Activated CD4-positive, alpha-beta T cell treated with anti-CD3 and anti-CD28 coated beads, Interleukin-2, Interleukin-4, amounts not matched to agents 100 ng/mL and 50 ng/mL, durations not matched to agents 16 hours and 8 hours (primary cell): ENCODE measurements around the gene PGS1.

Experiments
- DNase-seq: peaks from one replicate; pipeline ENCODE4 v3.0.0-alpha.2; 2020; ENCODE audit warnings: low spot score

The PGS1 gene

GRCh38 chr17:78390241-78391050 is 12.0 kb downstream of the PGS1 start:
- no peak for DNase-seq

GRCh38 chr17:78391051-78391431 is 12.6 kb downstream of the PGS1 start:
- DNase-seq = no peak

GRCh38 chr17:78391843-78392242 is 13.4 kb downstream of the PGS1 start:
- DNase-seq = no peak

- no peak for DNase-seq
These were observed 13.8 kb downstream of the PGS1 start for GRCh38 chr17:78392295-78392694.

DNA sequence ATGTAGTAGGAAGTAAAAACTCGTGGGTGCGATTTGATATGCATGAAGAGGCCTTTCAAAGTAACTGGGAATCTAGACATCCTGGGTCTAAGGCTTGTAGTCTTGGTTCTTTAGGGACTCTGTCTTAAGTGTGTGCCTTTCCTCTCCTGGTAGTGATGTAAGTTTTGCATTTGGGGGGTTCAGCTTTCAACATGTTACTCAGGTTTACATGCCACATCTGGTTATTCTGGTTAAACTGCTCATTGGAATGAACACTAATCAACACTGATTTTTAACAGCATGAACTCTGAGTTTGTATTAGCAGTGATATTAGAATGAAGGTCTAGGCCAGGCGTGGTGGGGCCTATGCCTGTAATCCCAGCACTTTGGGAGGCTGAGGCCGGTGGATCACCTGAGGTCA is 15.1 kb downstream of the PGS1 start:
- DNase-seq = no peak

DNA sequence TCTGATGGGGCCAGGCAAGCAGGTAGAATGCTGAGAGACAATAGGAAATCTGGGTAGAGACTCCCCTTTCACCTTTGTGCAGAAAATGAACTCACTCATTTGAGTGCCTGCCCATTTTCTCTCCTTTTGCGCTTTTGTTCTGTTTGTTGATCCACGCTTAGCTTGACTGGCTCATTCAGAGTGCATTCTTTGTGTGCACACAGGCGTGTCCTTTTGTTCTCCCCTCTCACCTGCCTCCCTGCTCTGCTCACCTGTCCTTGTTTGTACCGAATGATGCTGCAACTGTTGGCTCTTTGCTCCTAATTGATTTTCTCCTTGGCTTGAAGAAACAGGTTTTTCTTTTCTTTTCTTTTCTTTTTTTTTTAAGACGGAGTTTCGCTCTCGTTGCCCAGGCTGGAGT is 15.8 kb downstream of the PGS1 start:
- DNase-seq = no peak

DNA sequence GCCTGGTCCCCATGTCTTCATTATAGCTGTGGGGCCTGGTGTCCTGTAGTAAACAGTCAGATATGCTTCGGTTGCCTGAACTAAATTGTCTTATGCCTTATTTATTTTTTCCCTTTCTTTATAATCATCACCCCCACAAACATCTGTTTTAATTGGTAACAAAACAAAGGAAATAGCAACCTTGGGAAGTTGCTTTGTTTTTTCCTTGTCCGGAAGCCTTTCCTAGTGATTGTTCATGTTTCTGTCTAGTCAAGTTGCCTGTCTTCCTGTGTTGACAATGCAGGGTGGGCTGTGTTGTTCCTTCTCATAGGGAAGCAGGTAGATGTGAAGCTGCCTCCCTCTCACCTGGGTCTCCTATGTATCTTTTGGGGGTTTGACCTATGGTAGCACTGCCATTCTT is 16.7 kb downstream of the PGS1 start:
- no peak for DNase-seq

DNA sequence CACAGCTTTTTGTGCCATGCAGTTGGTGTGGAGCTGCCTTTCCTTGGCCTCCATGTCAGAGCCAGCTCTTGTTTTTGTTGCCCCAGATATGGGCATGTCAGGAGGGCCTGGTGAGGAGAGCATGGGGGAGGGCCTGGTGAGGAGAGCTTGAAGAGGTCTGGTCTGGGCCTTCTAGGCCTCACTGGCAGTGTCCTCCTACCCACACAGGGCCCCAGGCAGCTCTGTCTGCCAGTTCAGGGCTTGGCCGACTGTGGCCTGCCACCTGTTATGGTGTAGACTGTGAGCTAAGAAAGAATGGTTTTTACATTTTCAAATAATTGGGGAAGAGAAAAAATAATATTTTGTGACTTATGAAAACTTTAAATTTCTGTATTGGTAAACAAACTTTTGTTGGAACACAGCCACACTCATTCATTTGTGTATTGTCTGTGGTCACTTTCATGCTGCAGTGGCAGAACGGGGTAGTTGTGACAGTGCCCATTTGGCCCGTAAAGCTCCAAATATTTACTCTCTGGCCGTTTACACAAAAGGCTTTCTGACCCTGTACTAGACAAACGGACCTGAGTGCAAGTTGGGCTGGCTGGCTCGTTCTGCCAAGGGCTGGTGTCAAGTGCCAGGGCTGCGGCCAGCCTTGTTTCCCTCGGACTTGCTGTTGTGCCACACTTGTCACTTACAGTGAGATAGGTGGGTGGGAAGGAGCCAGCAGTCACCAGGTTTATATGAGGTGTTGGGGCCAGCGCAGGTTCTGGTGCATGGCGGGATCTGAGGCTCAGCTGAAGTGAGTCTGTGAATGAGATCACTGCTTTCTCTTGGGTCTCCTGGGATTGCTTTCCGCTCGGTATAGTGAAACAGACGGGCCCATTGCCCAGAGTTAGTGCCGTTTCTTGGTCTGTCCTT is 18.2 kb downstream of the PGS1 start:
- no peak for DNase-seq

DNA sequence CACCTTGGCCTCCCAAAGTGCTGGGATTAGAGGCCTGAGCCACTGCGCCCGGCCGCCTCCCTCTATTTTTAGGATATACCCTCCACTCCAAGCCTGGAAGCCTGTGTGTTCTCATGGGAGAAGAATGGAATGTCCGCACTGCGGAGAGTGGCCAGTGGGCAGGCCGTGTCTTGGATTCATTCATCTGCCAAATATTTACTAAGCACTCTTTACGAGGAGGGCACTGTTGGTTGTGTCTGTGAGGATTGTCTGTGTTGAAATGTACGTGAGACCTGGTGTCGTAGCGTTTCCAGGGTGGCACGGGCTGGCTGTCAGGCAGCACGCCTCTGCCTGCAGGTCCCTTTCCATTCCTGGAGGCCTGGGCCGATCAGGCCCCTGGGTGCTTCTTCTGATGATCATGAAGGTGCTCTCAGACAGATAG is 19.2 kb downstream of the PGS1 start:
- DNase-seq = no peak

GRCh38 chr17:78398390-78398789 is 19.9 kb downstream of the PGS1 start:
- DNase-seq = no peak

DNA sequence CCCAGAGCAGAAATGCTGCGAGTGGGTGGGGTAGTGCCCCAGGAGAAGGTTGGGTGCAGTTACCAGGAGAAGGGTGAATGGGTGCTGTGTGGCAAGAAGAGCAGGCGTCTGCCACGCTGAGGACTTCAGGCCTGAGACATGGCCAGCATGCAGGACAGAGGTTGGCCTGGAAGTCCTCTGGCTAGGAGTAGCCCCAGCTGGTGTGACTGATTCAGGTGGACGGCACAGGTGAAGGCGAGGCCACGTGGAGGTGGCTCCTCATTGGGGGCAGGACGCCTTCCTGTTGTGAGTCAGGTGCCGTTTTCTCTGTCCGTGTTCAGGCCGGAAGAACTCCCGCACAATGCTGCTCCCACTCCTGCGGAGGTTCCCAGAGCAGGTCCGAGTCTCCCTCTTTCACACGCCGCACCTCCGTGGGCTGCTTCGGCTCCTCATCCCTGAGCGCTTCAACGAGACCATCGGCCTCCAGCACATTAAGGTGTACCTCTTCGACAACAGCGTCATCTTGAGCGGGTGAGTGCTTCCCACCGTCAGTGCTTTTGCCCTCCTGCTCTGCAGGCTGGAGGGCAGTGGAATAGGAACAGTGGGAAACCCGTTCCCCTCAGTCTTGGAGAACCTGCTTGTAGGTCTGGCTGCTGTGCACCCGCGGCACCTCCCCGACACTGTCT is 20.7 kb downstream of the PGS1 start:
- no peak for DNase-seq

- no peak for DNase-seq
These were observed 21.3 kb downstream of the PGS1 start for GRCh38 chr17:78399693-78400144.

- DNase-seq = no peak
These were observed 22.3 kb downstream of the PGS1 start for GRCh38 chr17:78400581-78401240.

DNA sequence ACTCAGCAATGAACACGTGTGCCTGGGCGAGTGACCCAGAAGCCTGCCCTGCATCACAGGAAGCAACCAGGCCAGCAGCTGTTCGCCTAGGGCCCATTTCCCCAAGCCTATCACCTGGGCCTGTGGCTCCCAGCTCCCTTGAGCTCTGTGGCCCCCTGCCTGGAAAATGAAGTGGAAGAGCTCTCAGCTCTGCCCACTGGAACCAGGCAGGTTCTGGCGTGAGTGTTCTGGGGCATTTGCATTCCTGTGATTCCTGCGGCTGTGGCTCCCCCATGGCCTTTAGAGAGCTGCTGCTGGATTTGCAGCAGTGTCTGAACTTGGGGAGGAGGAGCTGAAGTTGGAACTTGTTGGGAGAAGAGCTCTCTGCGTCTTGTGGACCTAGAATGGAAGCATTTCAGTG is 22.8 kb downstream of the PGS1 start:
- DNase-seq = no peak

DNA sequence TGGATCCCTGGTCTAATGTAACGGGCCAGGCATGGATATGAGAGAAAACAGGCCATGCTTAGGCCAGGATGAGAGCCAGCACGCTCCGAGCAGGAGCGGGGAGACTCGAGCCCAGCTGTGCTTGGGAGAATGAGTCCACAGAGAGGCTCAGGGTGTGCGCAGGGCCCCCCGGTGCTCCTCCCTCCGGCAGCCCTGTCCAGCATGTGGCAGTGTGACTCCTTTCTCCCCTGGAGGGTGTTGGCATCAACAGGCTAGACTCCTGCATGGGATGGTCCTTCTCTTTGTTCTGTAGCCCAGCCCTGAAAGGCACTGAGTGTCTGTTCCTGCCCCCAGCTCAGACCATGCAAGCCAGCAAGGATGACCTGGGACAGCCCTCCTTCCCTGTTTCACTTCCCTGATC is 23.4 kb downstream of the PGS1 start:
- DNase-seq = no peak

- no peak for DNase-seq
These were observed 25.4 kb downstream of the PGS1 start for GRCh38 chr17:78403822-78404221.

DNA sequence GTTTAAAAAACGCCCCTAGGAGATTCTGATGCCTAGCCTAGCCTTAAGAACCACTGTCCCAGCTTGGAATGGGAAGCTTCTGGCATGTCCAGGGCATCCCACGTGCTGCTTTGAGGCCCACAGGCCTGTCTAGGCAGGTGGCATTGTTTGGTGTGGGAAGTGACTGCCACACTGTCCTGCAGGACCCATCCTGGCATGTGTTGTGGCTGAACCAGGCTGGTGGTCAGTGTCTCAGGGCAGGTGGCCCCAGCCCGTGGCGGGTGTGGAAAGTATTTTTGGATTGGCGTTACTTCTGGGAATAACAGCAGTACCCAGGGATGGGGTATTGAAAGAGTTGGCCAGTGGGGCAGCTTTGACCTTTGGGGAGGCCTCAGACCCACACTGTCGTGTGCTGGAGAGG is 27.9 kb downstream of the PGS1 start:
- no peak for DNase-seq

- DNase-seq = no peak
These were observed 28.5 kb downstream of the PGS1 start for GRCh38 chr17:78406920-78407319.

DNA sequence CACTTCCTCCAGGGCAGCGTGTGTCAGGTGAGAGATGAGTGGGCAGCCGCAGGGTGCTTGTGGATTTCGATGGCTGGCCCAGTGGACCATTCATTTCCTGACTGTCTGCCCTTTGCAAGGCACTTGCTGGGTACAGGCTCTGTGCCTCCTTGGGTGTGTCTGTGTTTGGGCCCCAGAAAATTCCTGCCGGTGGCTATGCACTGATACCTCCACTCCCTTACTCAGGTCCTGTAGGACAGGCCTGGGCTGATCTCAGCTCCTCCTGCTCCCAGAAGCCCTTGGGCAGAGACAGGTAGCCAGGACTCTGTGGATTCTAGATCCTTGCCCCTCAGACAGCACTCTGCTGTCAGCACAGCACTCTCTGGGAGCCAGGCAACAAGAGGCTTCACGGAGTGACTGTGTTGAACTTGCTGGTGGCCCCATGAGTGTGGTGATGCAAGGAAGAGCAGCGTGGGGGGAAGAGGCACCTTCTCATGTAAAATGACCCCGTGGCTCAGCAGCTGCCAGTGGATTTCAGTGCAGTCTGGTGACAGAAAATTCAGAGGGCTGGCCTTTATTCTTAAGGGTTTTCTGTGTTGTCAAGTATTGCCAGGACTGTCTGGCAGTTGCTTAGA is 29.0 kb downstream of the PGS1 start:
- no peak for DNase-seq

DNA sequence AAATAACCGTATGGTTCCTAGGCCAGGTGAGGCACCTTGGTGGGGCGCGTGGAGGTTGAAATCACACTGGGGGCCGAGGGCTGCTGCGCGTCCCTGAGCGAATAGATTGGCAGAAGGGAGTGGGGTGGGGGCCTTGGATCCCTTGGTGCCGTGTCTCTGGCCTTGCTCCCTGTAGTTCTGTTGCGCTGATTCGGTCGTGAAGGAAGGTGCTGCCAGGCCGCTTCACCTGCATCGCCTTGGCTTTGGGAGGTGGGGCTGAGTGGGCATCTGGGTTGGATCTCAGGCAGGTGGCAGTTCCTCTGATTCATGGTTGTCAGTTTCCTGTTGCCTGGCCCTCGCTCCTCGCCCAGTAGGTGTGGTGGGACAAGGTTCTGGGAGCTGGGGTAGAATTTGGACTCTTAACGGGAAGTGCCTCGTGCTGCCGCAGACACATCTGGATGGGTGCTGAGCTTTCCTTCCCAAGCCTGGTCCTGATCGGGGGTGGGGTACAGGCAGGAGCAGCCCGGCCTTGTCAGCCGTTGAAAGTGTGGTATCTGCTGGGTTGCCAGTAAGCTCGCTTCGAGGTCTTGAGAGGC is 30.1 kb downstream of the PGS1 start:
- no peak for DNase-seq

DNA sequence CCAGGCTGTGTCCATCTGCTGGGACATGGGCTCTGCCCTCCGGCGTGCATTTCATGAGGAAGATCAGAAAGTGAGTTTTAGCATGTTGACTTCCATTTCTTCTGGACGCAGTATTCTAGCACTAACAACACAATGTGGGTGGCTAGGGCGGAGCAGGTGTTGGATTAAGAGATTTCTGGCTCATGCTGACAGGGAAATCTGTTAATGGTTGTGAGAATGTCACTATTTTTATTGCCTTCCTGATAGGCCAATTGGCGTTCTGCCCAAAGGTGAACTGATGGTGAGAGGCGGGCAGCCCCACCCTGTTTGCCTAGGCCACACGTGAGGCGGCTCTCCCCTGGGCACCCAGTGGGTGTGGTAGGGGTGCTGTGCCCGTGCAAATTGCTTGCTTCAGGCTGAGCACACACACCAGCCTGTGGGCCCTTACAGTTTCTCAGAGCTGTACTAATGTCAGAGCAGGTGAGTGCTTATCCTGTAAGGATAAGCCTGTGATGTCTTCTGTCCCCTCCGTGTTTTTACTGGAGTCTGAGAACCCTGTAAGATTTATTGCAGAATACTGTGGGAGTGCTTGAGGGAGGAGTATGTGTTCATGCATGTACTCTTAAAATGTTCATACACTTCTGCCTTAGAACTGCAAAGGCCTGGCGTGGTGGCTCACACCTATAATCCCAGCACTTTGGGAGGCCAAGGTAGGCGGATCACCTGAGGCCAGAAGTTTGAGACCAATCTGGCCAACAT is 30.9 kb downstream of the PGS1 start:
- DNase-seq = no peak
